H1 (cell line): ENCODE data around the gene ATP11A. TPM values are rescaled to one million over a fixed set of nuclear protein-coding genes. Genes with fewer than 3 reads are reported as not detected.

Experiments used
- CTCF ChIA-PET: fragments of 300-600 bp; sonication (Branson Sonifier 250); formaldehyde crosslinking; loops from one replicate; lab custom pipeline; 2021; ENCODE audit not compliant: partially characterized antibody; lab: Charles Lee
- POLR2A ChIA-PET: fragments of 300-600 bp; sonication (Branson Sonifier 250); formaldehyde crosslinking; loops from one replicate; lab custom pipeline; 2021; ENCODE audit warnings: inconsistent platforms; ENCODE audit not compliant: partially characterized antibody; lab: Charles Lee
- DNase-seq, 2 experiments: peaks; one replicate each; pipeline versions ENCODE4 v3.0.0 to v3.0.0-alpha.2; 2010 to 2022; ENCODE audit warnings: low spot score in 2 of 2, low read depth in 1 of 2, mixed read lengths in 1 of 2
- FAIRE-seq: peaks from 2 replicates; lab custom pipeline; 2011; peaks lifted over from hg19 to GRCh38; lab: Jason Lieb, UNC
- H2AFZ ChIP-seq: 2 replicates; pipeline ENCODE4 v1.8.1; 2012; ENCODE audit warnings: low read length, inconsistent platforms
- H2AK5ac ChIP-seq: 2 replicates; pipeline ENCODE4 v1.6.1; 2013; ENCODE audit warnings: low read depth, low read length
- H2BK120ac ChIP-seq: replicated peaks from 2 replicates; pipeline ENCODE3; 2013; ENCODE audit warnings: low read depth, low read length, inconsistent platforms
- H2BK12ac ChIP-seq: 2 replicates; pipeline ENCODE4 v1.6.1; 2013; ENCODE audit warnings: low read depth, low read length
- H2BK15ac ChIP-seq: 2 replicates; pipeline ENCODE4 v1.6.1; 2013; ENCODE audit warnings: low read length
- H2BK20ac ChIP-seq: 2 replicates; pipeline ENCODE4 v1.6.1; 2013; ENCODE audit warnings: low read length
- H2BK5ac ChIP-seq: 2 replicates; pipeline ENCODE4 v1.6.1; 2013; ENCODE audit warnings: low read depth, low read length
- H3K14ac ChIP-seq: 2 replicates; pipeline ENCODE4 v1.6.1; 2013; ENCODE audit warnings: inconsistent platforms; ENCODE audit not compliant: insufficient read length
- H3K18ac ChIP-seq: 2 replicates; pipeline ENCODE4 v1.6.1; 2013; ENCODE audit warnings: low read length; ENCODE audit errors: extremely low read depth
- H3K23ac ChIP-seq: 2 replicates; pipeline ENCODE4 v1.6.1; 2013; ENCODE audit warnings: inconsistent platforms; ENCODE audit not compliant: insufficient read length
- H3K23me2 ChIP-seq: 2 replicates; pipeline ENCODE4 v1.6.1; 2013; ENCODE audit warnings: low read depth, low read length
- H3K27ac ChIP-seq: 2 replicates; pipeline ENCODE4 v1.6.1; 2011; ENCODE audit warnings: low read depth, low read length, inconsistent platforms
- H3K27me3 ChIP-seq, 4 experiments: replicated peaks in 1 of 4; 1 replicate in 1 of 4; 2 replicates in 3 of 4; pipeline versions ENCODE4 v1.6.1 to v1.8.1; 2011 to 2013; ENCODE audit warnings: low read length in 3 of 4, mild to moderate bottlenecking in 3 of 4, inconsistent platforms in 2 of 4, mixed read lengths in 2 of 4, moderate library complexity in 1 of 4; ENCODE audit not compliant: control insufficient read depth in 3 of 4, insufficient read depth in 3 of 4; ENCODE audit errors: extremely low read depth in 1 of 4
- H3K36me3 ChIP-seq, 4 experiments: 2 replicates each; pipeline versions ENCODE4 v1.6.1 to v1.8.1; 2011 to 2013; ENCODE audit warnings: mild to moderate bottlenecking in 4 of 4, low read length in 3 of 4, moderate library complexity in 2 of 4, control low read depth in 1 of 4, inconsistent platforms in 1 of 4; ENCODE audit not compliant: insufficient read depth in 4 of 4, control insufficient read depth in 2 of 4
- H3K4ac ChIP-seq: replicated peaks from 2 replicates; pipeline ENCODE3; 2013; ENCODE audit warnings: low read length, low read depth, mixed read lengths, inconsistent platforms; ENCODE audit not compliant: insufficient read length
- H3K4me1 ChIP-seq, 4 experiments: replicated peaks in 1 of 4; 1 replicate in 1 of 4; 2 replicates in 3 of 4; pipeline versions ENCODE4 v1.6.1 to v1.8.1; 2011 to 2013; ENCODE audit warnings: low read length in 3 of 4, inconsistent platforms in 2 of 4, mixed read lengths in 1 of 4; ENCODE audit not compliant: insufficient read depth in 4 of 4, control insufficient read depth in 3 of 4
- H3K4me2 ChIP-seq, 2 experiments: 2 replicates each; pipeline versions ENCODE4 v1.6.1 to v1.8.1; 2011 to 2013; ENCODE audit warnings: low read depth in 2 of 2, low read length in 2 of 2, control low read depth in 1 of 2, inconsistent platforms in 1 of 2, mild to moderate bottlenecking in 1 of 2; ENCODE audit not compliant: insufficient read depth in 1 of 2
- H3K4me3 ChIP-seq, 4 experiments: fragments of 200-600, 300-600 bp in 1 of 4; sonication (generic), shearing (Covaris generic), sonication (Bioruptor Twin) in 1 of 4; 2 replicates each; pipeline versions ENCODE4 v1.5.1 to v1.8.1; 2011 to 2016; ENCODE audit warnings: low read length in 4 of 4, low read depth in 3 of 4, control low read depth in 2 of 4, inconsistent platforms in 2 of 4, mild to moderate bottlenecking in 2 of 4, mixed read lengths in 1 of 4, moderate library complexity in 1 of 4; ENCODE audit not compliant: insufficient read depth in 2 of 4; ENCODE audit errors: extremely low read depth in 1 of 4
- H3K56ac ChIP-seq: replicated peaks from 2 replicates; pipeline ENCODE3; 2013; ENCODE audit warnings: low read depth, mild to moderate bottlenecking, mixed read lengths, low read length, inconsistent platforms; ENCODE audit not compliant: insufficient read length
- H3K79me1 ChIP-seq: 2 replicates; pipeline ENCODE4 v1.6.1; 2013; ENCODE audit warnings: low read depth, low read length, control low read depth
- H3K79me2 ChIP-seq, 2 experiments: 2 replicates each; pipeline versions ENCODE4 v1.6.1 to v1.8.1; 2012 to 2013; ENCODE audit warnings: low read length in 2 of 2, mild to moderate bottlenecking in 2 of 2, inconsistent platforms in 1 of 2; ENCODE audit not compliant: insufficient read depth in 2 of 2, control insufficient read depth in 1 of 2
- H3K9ac ChIP-seq, 4 experiments: replicated peaks in 1 of 4; 1 replicate in 1 of 4; 2 replicates in 3 of 4; pipeline versions ENCODE4 v1.6.1 to v1.8.1; 2011 to 2013; ENCODE audit warnings: low read depth in 3 of 4, low read length in 3 of 4, control low read depth in 2 of 4, mild to moderate bottlenecking in 2 of 4, moderate library complexity in 2 of 4, inconsistent platforms in 1 of 4; ENCODE audit errors: extremely low read depth in 1 of 4
- H3K9me3 ChIP-seq, 2 experiments: 2 replicates each; pipeline versions ENCODE4 v1.6.1 to v1.8.1; 2012 to 2013; ENCODE audit warnings: mild to moderate bottlenecking in 2 of 2, moderate library complexity in 2 of 2, control low read depth in 1 of 2, inconsistent platforms in 1 of 2, low read depth in 1 of 2, low read length in 1 of 2, mixed read lengths in 1 of 2; ENCODE audit not compliant: insufficient read depth in 2 of 2
- H4K20me1 ChIP-seq, 2 experiments: replicated peaks in 1 of 2; 2 replicates each; pipeline versions ENCODE3 to v1.8.1; 2011 to 2013; ENCODE audit warnings: inconsistent platforms in 2 of 2, low read length in 2 of 2, mild to moderate bottlenecking in 1 of 2; ENCODE audit not compliant: insufficient read depth in 2 of 2, control insufficient read depth in 1 of 2
- H4K5ac ChIP-seq: 2 replicates; pipeline ENCODE4 v1.6.1; 2013; ENCODE audit warnings: low read length, low read depth, mixed read lengths, inconsistent platforms; ENCODE audit not compliant: insufficient read length
- H4K8ac ChIP-seq: 2 replicates; pipeline ENCODE4 v1.8.0; 2013; ENCODE audit warnings: mild to moderate bottlenecking, moderate library complexity, low read length, inconsistent platforms; ENCODE audit not compliant: insufficient read depth; ENCODE audit errors: extremely low read depth
- H4K91ac ChIP-seq: replicated peaks from 2 replicates; pipeline ENCODE3; 2013; ENCODE audit warnings: low read length, mixed read lengths, inconsistent platforms; ENCODE audit not compliant: insufficient read length
- FOSL1 ChIP-seq: IDR thresholded peaks from 2 replicates; pipeline ENCODE4 v1.6.1; 2011; ENCODE audit warnings: mild to moderate bottlenecking, low read depth, low read length, moderate library complexity; ENCODE audit not compliant: insufficient read depth
- SP4 ChIP-seq: IDR thresholded peaks from 2 replicates; pipeline ENCODE4 v1.6.1; 2012; ENCODE audit warnings: low read length, inconsistent platforms
- YY1 ChIP-seq: IDR thresholded peaks from 2 replicates; pipeline ENCODE4 v1.6.1; 2011; ENCODE audit warnings: low read depth, mild to moderate bottlenecking, low read length
- WGBS, 2 experiments: shearing (Covaris generic) in 1 of 2; methylation state at CpG; one replicate each; pipeline versions ENCODE4 v1.1.6 to v1.1.7; 2013 to 2015; ENCODE audit warnings: low lambda C conversion rate in 2 of 2, mixed read lengths in 2 of 2, inconsistent platforms in 1 of 2, low coverage in 1 of 2, missing lambda C conversion rate in 1 of 2; ENCODE audit not compliant: insufficient replicate concordance in 2 of 2, insufficient coverage in 1 of 2, insufficient read length in 1 of 2; ENCODE audit errors: extremely low coverage in 1 of 2, missing lambda C conversion rate in 1 of 2; 5-methylcytosine and 5-hydroxymethylcytosine counted together
- polyA plus RNA-seq, 7 experiments: library from polyadenylated mRNA; depleted of rRNA in 3 of 7; stranded (reverse) in 5 of 7; unstranded in 2 of 7; fragments of >200 nt in 5 of 7; fragments of 200-250 nt in 2 of 7; gene quantifications; 1 replicate in 5 of 7; 2 replicates in 1 of 7; 4 replicates in 1 of 7; pipeline versions ENCODE4 v1.2.1 to v1.2.3, GENCODE V29; 2011 to 2013; ENCODE audit warnings: missing spikeins in 2 of 7, mixed read lengths in 2 of 7
- total RNA-seq: library from RNA; stranded (reverse); fragmentation: NEBNext Ultra II Directional; extraction: Animal tissue kit (Norgen Biotek cat#: 25700); gene quantifications from 2 replicates; pipeline ENCODE4 v1.2.1, GENCODE V29; 2021

The ATP11A gene
- total and polyA plus RNA-seq, 2 of the 8 experiments (the other 6 are each of a cell fraction or from before 2014, with no cell fraction given) = 28.8 to 72.9 TPM

GRCh38 chr13:112769615-112770014 lies 79.8 kb downstream of the ATP11A start:
- H3K18ac ChIP-seq = no peak overlapping the region
- ChIA-PET CTCF (interaction anchor here (0.6 to 1.4 kb wide), 3 partner anchors 9 to 192 kb away, joined by 3 to 5 read pairs (median 3); no protein-coding TSS in a partner anchor), POLR2A (interaction anchor here (1.6 kb wide), 1 partner anchor 36 kb away, joined by 3 read pairs; no protein-coding TSS in a partner anchor)
- no peaks in the 10 kb centered on the region for H3K9me3 ChIP-seq
- peaks cover 0 to 67% of the 10 kb centered on the region in 2 experiments; a peak in 2 of 4 replicates for H3K79me2 ChIP-seq
- H4K8ac ChIP-seq = peak overlapping the region; percentile 65
- H3K36me3 ChIP-seq = no peaks in the 10 kb centered on the region
- H3K23ac ChIP-seq = no peak overlapping the region
- no peak for TF ChIP-seq FOSL1
- no peak for TF ChIP-seq YY1
- TF ChIP-seq SP4 = no peak
- no peaks in the 10 kb centered on the region for H3K27me3 ChIP-seq
- H2BK20ac ChIP-seq = no peak overlapping the region
- no peak overlapping the region for H4K91ac ChIP-seq
- FAIRE-seq (no peak), DNase-seq (no peak)
- 0 out of 2 replicates have a peak overlapping the region, but pooled peaks have one; percentile 51 for H2BK15ac ChIP-seq
- H3K9ac ChIP-seq = no peak overlapping the region
- no peak overlapping the region for H3K4me2 ChIP-seq
- no peak overlapping the region for H3K4me3 ChIP-seq
- WGBS, 2 experiments = 90% methylated on average over 18 of the region's 18 CpGs; no CpG with 5 or more reads in 1 of the 2 experiments
- H2AK5ac ChIP-seq = no peak overlapping the region
- H2BK120ac ChIP-seq = no peak overlapping the region
- no peak overlapping the region for H3K14ac ChIP-seq
- peaks cover 3 to 4% of the 10 kb centered on the region in 2 experiments for H4K20me1 ChIP-seq
- no peaks in the 10 kb centered on the region for H3K23me2 ChIP-seq
- no peak overlapping the region for H3K56ac ChIP-seq
- H2BK12ac ChIP-seq = no peak overlapping the region
- H3K4ac ChIP-seq = no peak overlapping the region
- no peak overlapping the region for H2BK5ac ChIP-seq
- peaks cover 11% of the 10 kb centered on the region for H3K79me1 ChIP-seq
- H3K4me1 ChIP-seq = peaks cover 0 to 34% (median 9%) of the 10 kb centered on the region in 4 experiments; a peak in 5 of 7 replicates
- no peak overlapping the region for H3K27ac ChIP-seq
- no peak overlapping the region for H4K5ac ChIP-seq
- H2AFZ ChIP-seq = no peak overlapping the region
